ENCODE results near the gene LIPA.
"Not testable (repeated sequence)": the region's sequence is repeated elsewhere in the genome, so short reads cannot be mapped to it uniquely, and the experiment has no call there.

LIPA gene

DNA sequence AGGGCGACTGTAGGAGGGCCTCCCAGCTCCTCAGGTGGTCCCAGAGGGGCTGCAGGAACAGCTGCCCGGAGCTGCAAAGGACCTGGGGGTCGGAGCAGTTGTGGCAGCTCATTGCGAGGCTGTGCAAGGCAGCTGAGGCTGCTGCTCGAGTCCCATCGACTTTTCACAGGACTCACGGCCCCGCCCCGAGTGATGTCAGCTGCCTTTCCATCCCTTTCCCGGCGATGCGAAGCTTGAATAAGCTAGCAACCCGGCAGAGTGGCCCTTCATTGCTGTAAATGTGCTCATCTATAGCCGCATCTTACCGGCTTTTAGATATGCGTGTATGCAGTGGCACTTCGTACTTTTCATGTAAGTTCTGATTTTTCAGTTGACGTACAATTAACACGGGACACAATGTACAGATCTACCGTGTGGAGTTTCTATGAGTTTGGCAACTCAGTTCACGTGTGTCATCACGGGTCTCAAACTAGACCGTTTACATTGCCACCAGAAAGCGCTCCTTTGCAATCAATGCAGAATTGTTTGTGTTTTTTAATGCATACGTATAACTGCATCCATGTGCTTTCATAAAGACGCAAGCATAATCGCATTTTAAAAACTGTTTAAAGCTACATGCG lies 44.3 kb downstream of the LIPA start, which contains the start of gene CH25H:
Gene CH25H (minus strand): TSS at position 137 of the 620 bp plus-strand sequence. CDS start 25 bp downstream, at position 112.
- peak; percentile 53 for DNase-seq

DNA sequence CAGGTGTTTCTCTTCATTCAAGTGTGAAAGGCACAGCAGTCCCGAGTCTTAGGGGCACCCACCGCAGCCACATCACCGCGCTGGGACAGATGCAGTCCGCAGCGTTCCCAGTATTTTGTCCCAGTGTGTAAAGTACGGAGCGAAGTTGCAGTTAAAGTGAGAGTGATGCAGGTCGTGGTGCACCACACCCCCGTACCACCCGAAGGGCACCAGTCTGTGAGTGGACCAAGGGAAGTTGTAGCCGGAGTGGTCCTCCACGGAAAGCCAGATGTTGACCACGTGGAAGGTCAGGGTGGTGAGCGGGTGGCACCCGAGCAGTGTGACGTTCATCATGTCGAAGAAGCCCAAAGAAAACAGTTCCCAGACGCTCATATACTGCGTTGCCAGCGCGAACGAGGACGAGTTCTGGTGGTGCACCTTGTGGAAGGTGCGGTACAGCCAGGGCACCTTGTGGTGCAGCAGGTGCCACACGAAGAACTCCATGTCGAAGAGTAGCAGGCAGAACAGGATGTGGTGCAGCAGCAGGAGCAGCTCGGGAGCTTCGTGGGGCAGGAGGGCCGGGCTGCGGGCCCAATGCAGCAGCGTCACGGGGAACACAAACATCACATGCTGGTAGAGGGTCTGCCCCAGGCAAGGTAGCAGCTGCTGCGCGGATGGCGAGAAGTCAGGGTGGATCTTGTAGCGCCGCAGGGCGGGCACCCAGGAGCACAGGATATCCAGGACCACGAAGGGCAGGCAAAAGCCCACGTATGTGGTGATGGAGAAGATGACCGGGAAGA lies 45.0 kb downstream of the LIPA start:
- DNase-seq = peak; percentile 17

DNA sequence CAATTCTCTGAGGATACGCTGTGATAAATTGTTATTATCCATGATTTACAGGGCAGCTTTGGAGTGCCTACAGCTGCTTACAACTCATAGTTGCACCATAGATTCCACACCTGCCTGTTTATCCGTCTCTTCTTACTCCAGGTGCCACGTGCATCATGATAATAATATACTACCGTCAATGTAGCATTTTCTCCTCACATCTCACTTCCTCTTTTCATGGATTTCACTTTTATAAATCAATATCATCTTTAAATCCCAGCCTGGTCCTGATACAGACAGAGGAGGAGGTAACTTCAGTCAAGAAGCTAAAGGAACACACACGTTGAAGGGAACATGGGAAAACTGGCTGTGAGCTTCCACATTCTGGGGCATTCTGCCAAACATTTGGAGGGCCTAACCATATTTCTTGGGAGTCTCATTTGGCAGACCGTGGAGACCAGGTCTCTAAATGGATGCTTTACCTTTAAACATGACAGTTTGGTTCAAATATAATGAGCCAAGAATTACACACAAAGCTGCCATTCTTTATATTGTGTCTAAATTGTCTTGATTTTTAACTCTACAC lies 46.9 kb downstream of the LIPA start:
- no peak for DNase-seq

DNA sequence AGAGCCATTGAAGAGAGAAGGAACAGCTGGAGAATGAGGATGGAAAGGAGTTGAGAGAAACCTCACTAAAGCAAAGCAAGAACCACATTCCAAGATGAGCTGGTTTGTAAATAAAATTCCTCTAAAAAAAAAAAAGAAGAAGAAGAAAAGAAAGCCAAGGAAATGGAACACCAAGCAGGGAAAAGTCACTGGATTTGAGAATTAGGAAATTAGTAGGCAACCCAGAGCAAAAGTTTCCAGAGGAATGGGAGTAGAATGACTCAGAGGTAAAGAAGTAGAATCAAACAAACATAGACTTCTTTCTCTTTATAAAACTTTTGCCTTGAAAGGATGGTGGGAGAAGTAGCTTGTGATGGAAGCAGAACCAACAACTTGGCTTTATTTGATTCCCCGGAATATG lies 48.3 kb downstream of the LIPA start:
- no peak for DNase-seq

DNA sequence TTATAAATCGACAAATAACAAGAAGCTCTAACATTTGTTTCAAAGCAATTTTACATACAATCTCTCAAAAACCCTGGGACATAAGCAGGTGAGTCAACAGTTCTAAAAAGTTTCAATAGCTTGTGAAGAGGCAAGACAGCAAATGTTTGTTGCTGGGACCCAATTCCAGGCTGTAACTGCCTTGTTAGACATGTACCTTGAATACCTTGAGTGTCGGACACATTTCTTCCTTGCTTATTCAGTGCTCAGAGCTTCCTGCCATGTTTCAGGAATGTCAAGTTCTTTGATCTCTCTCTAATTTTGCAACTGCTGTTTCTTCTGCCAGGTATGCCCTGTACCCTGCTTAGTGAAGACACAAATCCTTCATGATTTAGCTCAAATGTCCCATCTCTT lies 49.5 kb downstream of the LIPA start:
- no peak for DNase-seq

GRCh38 chr10:89201345-89202032 lies 50.1 kb downstream of the LIPA start:
- no peak for DNase-seq

GRCh38 chr10:89197473-89197872 lies 54.1 kb downstream of the LIPA start:
- no peak for DNase-seq

- DNase-seq = not testable (repeated sequence)
These were observed 60.3 kb downstream of the LIPA start for GRCh38 chr10:89191301-89191700.

DNA sequence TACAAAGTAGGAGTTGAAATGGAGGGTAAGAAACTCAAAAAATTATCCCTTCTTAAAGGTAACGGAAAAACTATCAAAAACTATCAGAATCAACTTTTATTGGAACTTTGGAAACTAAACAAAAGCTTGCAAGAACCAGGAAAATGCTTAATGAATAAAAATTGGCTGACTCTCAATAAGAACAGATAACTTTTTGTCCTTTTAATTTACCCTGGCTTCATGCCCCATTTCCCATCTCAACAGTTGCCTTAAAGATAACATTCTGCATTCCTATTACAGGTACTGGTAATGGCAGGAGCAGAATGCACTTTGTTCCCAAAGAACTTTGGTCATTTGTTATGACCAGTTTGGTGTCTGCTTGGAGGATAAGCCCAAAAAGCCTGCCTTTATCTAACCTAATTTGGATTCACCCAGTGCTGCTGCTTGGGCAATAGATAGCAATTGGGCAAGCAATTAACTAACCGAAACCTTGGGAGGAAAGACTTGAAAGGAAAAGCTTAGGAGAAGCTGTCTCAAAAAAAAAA lies 62.3 kb downstream of the LIPA start:
- DNase-seq = no peak

DNA sequence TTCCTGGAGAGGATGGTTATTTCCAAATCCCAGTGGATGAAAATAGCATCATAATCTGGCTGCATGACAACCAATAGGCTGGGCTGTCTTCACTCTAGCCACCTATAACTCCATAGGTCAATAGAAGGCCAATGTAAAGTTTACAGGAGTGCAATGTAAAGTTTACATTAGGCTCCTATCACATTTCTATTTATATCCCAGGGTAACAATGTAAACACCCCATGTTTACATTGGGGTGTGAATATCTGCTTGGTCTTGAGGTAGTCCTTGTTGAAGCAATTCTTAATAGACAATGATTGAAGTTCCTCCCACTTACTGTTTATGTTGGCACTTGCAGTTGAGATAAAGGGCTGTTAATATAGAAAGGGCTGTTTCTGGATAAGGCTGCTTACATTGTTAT lies 65.9 kb downstream of the LIPA start:
- DNase-seq = no peak

GRCh38 chr10:89184638-89185037 lies 66.9 kb downstream of the LIPA start:
- DNase-seq = no peak

DNA sequence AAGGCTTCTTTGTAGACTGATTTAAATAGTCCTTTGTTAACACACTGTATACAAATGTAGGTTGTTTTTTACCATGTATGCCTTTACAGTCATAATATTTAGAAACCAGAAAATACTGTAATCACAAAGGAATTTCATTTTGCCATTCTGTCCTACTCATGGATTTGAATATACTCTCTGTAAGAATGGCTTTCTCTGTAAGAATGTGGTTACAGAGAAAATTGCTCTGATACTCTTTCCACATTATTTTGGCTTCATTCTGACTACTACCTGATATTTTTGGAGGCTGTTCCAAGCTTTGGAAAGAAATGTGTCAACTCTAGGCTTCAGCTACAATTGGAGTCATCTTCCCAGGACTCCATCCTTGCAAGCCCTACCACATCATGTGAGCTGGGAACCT lies 68.0 kb downstream of the LIPA start:
- DNase-seq = no peak

DNA sequence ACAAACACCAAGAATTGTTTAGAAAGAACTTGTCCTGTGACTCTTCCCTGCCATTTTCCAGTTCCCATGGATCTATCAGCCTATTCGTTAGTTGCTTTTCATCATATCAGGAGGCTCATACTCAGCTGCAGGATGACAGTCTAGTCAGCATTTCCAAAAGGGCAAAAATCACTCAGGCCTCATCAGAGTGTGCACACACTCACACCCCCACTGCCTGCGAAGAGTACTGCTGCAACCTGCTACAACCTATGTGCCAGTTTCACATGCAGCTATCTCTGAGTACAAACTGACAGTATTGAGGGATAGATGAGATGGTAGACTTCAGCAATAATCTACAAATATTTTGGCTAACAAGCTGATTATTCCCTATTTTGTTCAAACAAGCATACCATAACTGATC lies 68.7 kb downstream of the LIPA start:
- no peak for DNase-seq

DNA sequence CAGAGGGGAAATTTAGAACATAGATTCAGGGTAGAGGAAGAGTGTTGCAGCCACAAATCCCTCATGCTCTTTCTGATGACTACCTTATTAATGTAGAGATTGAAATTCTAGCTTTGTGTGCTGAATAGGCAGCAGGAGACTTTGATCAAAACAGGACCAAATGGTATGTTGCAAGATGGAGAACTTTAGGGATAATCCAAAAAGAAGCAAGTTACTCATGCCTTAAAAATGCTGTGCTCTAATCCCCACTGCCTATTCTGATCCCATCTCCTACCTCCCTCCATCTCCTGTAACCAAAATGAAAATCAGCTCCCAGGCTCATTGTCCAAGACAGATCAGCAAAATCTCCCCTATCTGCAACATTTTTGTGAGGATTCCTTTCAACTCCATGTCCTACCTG lies 75.8 kb downstream of the LIPA start:
- no peak for DNase-seq

GRCh38 chr10:89173075-89173474 lies 78.5 kb downstream of the LIPA start:
- DNase-seq = no peak

DNA sequence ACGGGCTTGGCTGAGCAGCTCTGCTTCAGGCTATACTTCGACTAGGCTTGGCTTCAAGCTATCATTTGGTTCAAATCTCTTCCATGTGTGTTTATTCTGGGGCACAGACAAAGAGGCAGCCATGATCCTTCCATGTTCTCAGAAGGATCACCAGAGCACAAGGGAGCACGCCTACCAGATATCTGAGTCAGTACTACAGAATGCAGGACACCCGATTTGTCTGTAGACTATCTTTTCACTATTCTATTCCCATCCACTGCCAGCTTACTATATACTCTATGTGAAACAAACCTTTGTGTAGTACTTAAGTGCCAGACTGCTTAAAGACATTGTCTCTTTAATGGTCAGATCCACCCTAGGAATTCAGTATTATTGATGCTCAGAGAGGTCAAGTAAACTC lies 79.6 kb downstream of the LIPA start:
- no peak for DNase-seq

GRCh38 chr10:89171263-89171872 lies 80.2 kb downstream of the LIPA start:
- DNase-seq = no peak

- not testable (repeated sequence) for DNase-seq
These were observed 83.1 kb downstream of the LIPA start for GRCh38 chr10:89168354-89168900.

DNA sequence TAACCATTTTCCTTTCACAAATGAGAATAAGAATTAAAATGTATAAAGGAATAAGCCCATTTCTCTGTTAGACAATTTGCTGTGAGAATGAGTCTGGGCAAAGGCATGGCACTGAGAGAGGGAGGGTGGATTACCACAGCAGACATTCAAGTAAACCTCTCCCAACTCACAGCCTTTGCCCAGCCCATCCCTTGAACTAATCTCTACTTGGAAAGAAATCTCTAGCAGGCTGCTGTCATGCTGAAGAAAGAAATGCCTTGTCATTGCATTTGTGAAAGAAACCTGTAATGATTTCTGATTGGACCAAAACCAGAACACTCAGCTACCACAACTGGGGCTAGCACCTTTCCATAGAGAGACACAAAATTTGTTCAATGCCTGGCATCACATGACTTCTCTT lies 83.7 kb downstream of the LIPA start:
- no peak for DNase-seq

- no peak for DNase-seq
These were observed 85.7 kb downstream of the LIPA start for GRCh38 chr10:89165923-89166322.

DNA sequence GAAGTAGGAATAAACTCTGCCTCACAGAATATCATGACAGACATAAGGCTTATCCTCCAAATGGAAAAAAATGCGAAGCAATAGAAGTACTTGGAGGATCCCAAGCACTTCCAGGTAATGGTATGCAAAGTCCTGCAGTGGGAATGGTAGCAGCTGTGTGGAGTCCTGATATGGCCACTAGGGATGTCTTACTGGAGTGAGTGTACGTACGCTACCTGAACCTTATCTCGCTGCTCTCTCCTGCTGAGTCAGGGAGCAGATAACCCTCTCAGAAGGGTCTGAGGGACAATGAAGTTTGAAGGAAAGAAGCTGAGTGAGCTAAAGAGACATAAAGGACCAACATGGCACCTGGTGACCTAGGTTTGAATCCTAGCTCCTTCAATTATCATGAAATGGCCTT lies 86.7 kb downstream of the LIPA start:
- DNase-seq = no peak

DNA sequence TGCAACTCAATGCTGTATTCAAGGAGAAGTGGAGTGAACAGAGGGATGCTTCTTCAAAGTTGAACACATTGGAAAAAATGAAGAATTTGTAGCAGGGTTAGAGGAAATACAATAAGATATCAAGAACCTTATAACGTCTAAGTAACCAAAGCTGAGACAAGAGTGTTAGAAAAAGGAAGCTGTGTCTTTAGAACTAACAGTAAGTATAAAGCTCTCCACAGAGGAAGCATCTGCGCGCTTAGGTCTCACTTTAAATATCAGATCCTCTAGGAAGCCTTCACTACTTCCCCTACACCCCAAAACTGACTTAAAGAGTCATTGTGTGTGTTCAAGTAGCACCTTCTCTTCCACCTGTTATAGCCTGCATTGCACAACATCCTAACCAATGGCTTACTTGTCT lies 87.5 kb downstream of the LIPA start:
- DNase-seq = no peak

Measured in stimulated activated CD4-positive, alpha-beta T cell treated with anti-CD3 and anti-CD28 coated beads, Interleukin-1b, Interleukin-23, amount 100 ng/mL, for 48 hours (primary cell).